Right lobe of liver (tissue), 6 donors: Measurements from ENCODE around the gene TNIP3. TPM values are rescaled to one million over a fixed set of nuclear protein-coding genes. Genes with fewer than 3 reads are reported as not detected.

Source experiments
- ATAC-seq, 4 donors: fragments of 200-7000 bp; cut with Tn5 transposase; one replicate each; pipeline ENCODE4 v1.9.1; 2020; ENCODE audit warnings: mild to moderate bottlenecking in 4 of 4, moderate library complexity in 4 of 4
- DNase-seq, 3 donors: peaks; one replicate each; pipeline ENCODE4 v3.0.0-alpha.2; 2020
- H3K27ac ChIP-seq, 3 donors: fragments of 200-600 bp; one replicate each; pipeline ENCODE4 v1.8.0; 2022
- H3K27me3 ChIP-seq, 2 donors: fragments of 200-600 bp; one replicate each; pipeline ENCODE4 v1.8.0; 2022
- H3K36me3 ChIP-seq, 4 donors: fragments of 200-600 bp; sonication (generic) in 1 of 4; one replicate each; pipeline versions ENCODE4 v1.5.1 to v1.8.0; 2017 to 2022; ENCODE audit warnings: control low read depth in 1 of 4
- H3K4me1 ChIP-seq, 4 donors: fragments of 200-600 bp; sonication (generic) in 1 of 4; one replicate each; pipeline versions ENCODE4 v1.5.1 to v1.8.0; 2017 to 2022; ENCODE audit warnings: control low read depth in 1 of 4
- H3K4me3 ChIP-seq, 3 donors: fragments of 200-600 bp; one replicate each; pipeline ENCODE4 v1.8.0; 2022
- H3K9me3 ChIP-seq, 4 donors: fragments of 200-600 bp; sonication (generic) in 1 of 4; one replicate each; pipeline versions ENCODE4 v1.5.1 to v1.8.0; 2017 to 2022; ENCODE audit warnings: control low read depth in 1 of 4
- POLR2A ChIP-seq: fragments of 450-650 bp; IDR thresholded peaks from one replicate; pipeline ENCODE4 v1.6.1; 2017; ENCODE audit warnings: antibody characterized with exemption, mild to moderate bottlenecking
- WGBS: methylation state at CpG from one replicate; pipeline ENCODE4 v1.1.6; 2018; ENCODE audit warnings: low coverage, low lambda C conversion rate; ENCODE audit not compliant: insufficient coverage; ENCODE audit errors: missing lambda C conversion rate; 5-methylcytosine and 5-hydroxymethylcytosine counted together
- intact Hi-C, 2 donors: fragments of 100-400 bp; cut with DNase I; formaldehyde crosslinking; loops; one replicate each; pipeline versions ENCODE4 v1.11.2 to v1.14.1; 2022
- total RNA-seq, 6 experiments: library from RNA; depleted of rRNA in 2 of 6; stranded (reverse); fragments of >200 nt in 2 of 6; fragmentation: NEBNext Ultra II Directional in 3 of 6; extraction: Animal tissue kit (Norgen Biotek cat#: 25700) in 3 of 6; gene quantifications; one replicate each; pipeline versions ENCODE4 v1.1.0 to v1.2.4, GENCODE V29; 2016 to 2023
- TF ChIP-seq, protein P1 (sequence below), 4 donors: fragments of 200-600 bp in 3 of 4; fragments of 450-650 bp in 1 of 4; IDR thresholded peaks; one replicate each; pipeline versions ENCODE4 v1.5.1 to v1.8.0; 2016 to 2022; ENCODE audit warnings: antibody characterized with exemption in 4 of 4, mild to moderate bottlenecking in 2 of 4
- donor health status: DM: no; HTN: yes; CAD: no.
- donor health status: DM: no; HTN: no; CAD: no.
- donor health status: DM: no; HTN: no; CAD: no.
- donor health status: DM: no; HTN: yes; CAD: no.
- donor health status: DM: no; HTN: yes; CAD: no.

TNIP3 gene
- total RNA-seq, 6 experiments from 2014 or later = 0.06 TPM; not detected in 5

DNA sequence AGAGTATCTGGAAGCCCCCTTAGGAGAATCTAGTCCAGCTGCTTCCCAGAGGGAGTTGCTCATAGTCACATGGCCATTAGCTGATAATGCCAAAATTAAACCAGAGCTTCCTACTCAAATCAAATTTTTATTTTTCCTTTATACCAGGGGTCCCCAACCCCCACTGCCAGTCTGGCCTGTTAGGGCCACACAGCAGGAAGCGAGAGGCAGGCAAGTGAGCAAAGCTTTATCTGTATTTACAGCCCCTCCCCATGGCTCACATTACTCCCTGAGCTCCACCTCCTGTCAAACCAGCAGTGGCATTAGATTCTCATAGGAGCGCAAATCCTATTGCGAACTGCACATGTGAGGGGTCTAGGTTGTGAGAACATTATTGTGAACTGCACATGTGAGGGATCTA, 19.2 kb upstream of the TNIP3 start:
- Histone ChIP-seq H3K27ac (no peak overlapping the region), H3K9me3 (no peaks in the 10 kb centered on the region), H3K4me1 (no peaks in the 10 kb centered on the region), H3K27me3 (no peaks in the 10 kb centered on the region), H3K4me3 (no peak overlapping the region), H3K36me3 (no peaks in the 10 kb centered on the region)
- no peak for TF ChIP-seq POLR2A
- TF ChIP-seq, protein P1, sequence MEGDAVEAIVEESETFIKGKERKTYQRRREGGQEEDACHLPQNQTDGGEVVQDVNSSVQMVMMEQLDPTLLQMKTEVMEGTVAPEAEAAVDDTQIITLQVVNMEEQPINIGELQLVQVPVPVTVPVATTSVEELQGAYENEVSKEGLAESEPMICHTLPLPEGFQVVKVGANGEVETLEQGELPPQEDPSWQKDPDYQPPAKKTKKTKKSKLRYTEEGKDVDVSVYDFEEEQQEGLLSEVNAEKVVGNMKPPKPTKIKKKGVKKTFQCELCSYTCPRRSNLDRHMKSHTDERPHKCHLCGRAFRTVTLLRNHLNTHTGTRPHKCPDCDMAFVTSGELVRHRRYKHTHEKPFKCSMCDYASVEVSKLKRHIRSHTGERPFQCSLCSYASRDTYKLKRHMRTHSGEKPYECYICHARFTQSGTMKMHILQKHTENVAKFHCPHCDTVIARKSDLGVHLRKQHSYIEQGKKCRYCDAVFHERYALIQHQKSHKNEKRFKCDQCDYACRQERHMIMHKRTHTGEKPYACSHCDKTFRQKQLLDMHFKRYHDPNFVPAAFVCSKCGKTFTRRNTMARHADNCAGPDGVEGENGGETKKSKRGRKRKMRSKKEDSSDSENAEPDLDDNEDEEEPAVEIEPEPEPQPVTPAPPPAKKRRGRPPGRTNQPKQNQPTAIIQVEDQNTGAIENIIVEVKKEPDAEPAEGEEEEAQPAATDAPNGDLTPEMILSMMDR (IDR thresholded peaks at IDR 0.05) = no peak
- ATAC-seq = no peak
- WGBS = 87% methylated on average over 3 of the region's 3 CpGs
- DNase-seq = no peak
- intact Hi-C loops = no loop called here

DNA sequence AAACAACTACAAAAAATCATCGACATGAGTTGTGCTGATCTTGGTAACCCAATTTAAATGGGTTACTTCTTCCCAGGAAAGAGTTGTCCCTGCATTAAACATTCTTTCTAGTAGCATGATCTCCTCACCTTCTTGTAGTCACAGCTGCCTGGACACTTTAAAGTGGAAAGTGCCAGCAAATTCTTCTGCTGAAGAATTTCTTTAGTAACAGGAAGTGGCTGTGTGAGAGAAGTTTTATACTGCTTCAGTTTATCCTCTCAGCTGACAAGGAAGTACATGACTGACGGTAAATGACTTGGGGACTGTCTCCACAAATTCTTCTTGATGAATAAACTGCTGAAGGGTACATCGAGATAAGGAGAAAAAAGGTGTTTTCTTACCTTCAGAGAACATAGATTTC, 18.2 kb upstream of the TNIP3 start:
- no peaks in the 10 kb centered on the region for H3K4me1 ChIP-seq
- 37% methylated on average over 3 of the region's 3 CpGs for WGBS
- DNase-seq (no peak), ATAC-seq (peak; percentile 47 to 71 (median 58))
- H3K36me3 ChIP-seq = no peaks in the 10 kb centered on the region
- no peaks in the 10 kb centered on the region for H3K27me3 ChIP-seq
- TF ChIP-seq, protein P1 (IDR thresholded peaks at IDR 0.05) = no peak
- no peak for TF ChIP-seq POLR2A
- H3K4me3 ChIP-seq = no peak overlapping the region
- intact Hi-C loops = no loop called here
- H3K9me3 ChIP-seq = no peaks in the 10 kb centered on the region
- H3K27ac ChIP-seq = peak overlapping the region in 2 of 3 donors; percentile 10 to 11

DNA sequence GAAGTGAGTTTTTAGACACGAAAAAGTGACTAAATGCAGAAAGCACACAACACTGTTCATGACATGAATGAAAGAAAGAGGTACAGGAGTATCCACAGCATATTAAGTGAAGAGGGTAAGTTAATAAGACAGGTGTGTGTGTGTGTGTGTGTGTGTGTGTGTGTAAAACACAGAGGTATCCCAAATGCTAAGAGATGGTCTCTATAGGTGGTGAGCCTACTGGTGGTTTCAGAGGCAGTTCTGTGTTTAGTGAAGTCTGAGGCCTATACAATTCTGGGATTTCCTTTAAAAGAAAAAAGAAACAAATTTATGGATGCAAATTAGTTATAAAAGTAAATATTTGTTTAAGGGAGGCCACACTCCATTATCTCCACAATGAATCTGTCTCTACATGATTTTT, 17.4 kb upstream of the TNIP3 start:
- intact Hi-C loops = no loop called here
- Histone ChIP-seq H3K9me3 (no peaks in the 10 kb centered on the region), H3K27me3 (no peaks in the 10 kb centered on the region), H3K27ac (peak overlapping the region in 1 of 3 donors; percentile 10), H3K36me3 (no peaks in the 10 kb centered on the region), H3K4me1 (no peaks in the 10 kb centered on the region), H3K4me3 (no peak overlapping the region)
- TF ChIP-seq, protein P1 (IDR thresholded peaks at IDR 0.05) = no peak
- no peak for TF ChIP-seq POLR2A
- no peak for DNase-seq
- 71% methylated on average over 1 of the region's 1 CpG for WGBS
- peak in 1 of 4 donors; percentile 24 for ATAC-seq

DNA sequence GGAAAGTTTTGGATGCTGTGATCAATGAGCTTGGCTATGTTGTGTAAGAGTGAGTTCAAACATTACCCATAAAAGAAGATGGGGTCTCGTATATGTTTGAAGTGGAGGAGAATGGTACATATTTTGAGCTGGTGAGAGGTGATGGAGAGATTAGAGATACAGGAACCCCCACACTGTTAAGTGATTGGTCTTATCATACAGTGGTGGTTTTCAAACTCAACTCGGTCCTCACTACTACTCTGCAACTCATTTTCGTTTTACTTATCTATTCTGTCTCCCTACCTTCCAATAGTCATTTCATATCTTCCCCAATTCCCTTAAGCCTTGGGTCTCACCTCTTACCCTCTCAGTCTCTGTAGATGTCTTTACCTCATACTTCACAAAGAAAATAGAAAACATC, 16.4 kb upstream of the TNIP3 start:
- ATAC-seq (no peak), DNase-seq (no peak)
- H3K9me3 ChIP-seq = no peaks in the 10 kb centered on the region
- intact Hi-C loops = no loop called here
- H3K4me3 ChIP-seq = no peak overlapping the region
- WGBS = 41% methylated on average over 3 of the region's 3 CpGs
- TF ChIP-seq, protein P1 (IDR thresholded peaks at IDR 0.05) = no peak
- no peak for TF ChIP-seq POLR2A
- H3K27me3 ChIP-seq = no peaks in the 10 kb centered on the region
- no peak overlapping the region for H3K27ac ChIP-seq
- no peaks in the 10 kb centered on the region for H3K36me3 ChIP-seq
- no peaks in the 10 kb centered on the region for H3K4me1 ChIP-seq
